GM21737 (cell line): ENCODE measurements around the gene SPINK5.
A peak's percentile ranks its signal among the peaks of the same experiment; 100 is the strongest.

Source experiments
- ATAC-seq: cut with Tn5 transposase; IDR thresholded peaks from one replicate; pipeline ENCODE4 v1.9.1; 2021; ENCODE audit warnings: mild to moderate bottlenecking, moderate library complexity; ENCODE audit not compliant: unreplicated experiment

The SPINK5 gene

DNA sequence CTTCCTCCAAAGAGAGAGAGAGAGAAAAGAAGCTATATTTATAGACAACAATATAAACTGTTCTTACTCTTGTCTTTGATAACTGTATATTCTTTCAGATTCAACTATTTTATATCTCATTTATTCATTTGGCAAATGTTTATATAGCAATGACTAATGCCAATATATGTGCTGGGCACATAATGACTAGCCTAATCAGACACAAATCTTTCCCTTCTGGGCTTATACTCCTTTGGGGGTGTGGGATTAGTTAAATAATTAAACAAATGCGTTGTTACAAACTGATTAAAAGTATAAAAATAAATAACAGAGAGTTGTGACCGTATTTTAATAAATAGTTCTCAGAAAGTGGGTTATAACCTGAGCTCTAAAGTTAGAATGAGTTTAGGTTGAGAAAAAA, 108.6 kb downstream of the SPINK5 start:
- no peak for ATAC-seq

DNA sequence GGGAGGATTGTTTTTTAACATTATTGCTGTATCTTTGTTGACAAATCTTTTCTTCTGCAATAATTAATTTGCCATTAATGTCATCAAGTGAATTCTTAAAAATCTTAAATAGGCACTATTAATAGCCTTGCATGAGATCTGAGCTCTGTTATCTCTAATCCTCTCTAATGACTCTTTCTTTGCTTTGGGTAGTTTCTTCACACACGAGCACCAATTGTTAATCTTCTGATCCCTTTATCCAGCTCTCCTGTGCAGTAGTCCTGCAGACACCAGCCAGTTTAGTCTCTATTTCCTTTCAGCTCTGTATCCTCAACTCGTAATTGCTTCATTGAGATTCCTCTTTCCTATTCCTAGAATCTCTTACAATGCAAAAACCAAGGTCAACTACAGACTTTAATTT, 112.7 kb downstream of the SPINK5 start:
- no peak for ATAC-seq

DNA sequence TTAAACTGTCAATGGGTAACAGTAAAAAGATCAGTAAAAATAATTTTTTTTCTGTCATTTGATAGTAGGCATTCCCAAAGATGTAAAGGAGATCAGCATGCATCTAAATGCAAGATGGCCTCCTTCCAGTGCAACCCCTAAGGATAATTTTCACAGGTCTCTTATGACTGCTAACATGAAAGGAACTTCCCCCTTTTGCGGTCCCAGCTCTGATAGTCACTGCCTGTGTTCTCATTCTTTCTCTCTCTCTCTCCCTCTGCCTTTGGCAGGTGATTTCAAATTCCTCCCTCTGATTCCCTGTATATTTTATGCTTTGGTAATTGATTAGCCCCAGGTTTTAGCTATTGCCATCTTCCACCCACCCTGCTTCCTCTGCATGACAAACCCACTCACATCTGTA, 113.4 kb downstream of the SPINK5 start:
- no peak for ATAC-seq

DNA sequence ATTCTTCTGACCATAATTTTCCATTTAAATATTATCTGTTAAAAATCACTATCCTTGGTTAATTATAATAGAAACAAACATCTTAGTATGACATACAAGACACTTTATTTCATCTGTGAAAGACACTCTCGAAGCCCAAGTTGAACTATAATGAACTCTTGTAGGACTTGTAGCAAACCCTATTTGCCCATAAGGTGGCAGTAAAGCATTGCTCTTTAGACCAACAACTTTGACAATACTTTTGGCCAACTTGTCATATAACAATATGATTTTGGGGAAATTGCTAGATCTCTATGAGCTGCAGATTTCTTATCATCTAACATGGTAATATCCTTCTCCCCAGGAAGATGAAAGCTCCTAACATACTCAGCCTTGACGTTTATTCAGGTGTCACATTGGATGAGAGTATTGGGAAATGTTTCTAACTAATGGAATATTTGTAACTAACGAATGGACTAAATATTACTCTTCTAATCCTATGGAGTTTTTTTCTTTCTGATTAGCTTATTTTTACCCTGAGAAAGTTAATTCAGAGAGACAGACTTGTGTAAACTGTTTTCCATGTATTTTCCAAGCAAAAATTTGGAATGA, 115.5 kb downstream of the SPINK5 start:
- ATAC-seq: no peak

DNA sequence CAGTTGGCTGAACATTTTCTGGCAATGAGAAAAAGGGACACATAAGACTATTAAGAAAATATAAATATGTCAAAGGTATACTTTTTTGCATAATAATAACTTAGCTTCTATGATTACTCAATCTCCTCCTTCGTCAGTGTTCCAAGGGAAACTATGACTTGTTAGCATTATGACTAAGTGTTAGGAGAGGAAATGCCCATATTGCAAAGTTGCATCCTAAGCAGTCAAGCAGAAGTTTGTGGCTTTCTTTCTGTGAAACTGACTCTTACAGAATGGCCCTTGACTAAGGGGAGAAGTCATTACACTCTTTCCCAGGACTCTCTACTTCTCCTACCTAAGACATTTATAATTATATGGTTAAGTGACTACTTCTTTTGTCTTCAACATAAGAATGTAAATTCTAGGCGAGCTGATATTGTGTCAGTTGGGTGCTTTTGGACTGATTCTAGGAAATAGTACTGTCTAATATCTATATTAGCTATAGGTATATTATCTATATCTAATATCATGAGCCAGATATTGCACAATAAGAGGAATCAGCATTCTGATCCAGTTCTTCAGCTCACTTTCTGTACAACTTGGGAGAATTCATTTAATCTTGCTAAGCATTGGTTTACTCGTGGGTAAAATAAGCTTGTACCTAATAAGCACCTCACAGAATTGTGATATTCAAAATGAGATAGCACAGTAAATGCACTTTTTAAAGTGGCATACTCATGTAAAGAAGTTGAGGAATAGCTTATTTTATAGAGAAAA, 122.6 kb downstream of the SPINK5 start:
- peak; percentile 60 for ATAC-seq
